A172 (cell line): ENCODE data around the gene COX7B. TPM values are rescaled to one million over a fixed set of nuclear protein-coding genes. Genes with fewer than 3 reads are reported as not detected.
"Not testable (repeated sequence)": the region's sequence is repeated elsewhere in the genome, so short reads cannot be mapped to it uniquely, and the experiment has no call there.

ENCODE experiments used
- DNase-seq: peaks from one replicate; pipeline ENCODE4 v3.0.0-alpha.2; 2015; ENCODE audit warnings: low spot score
- total RNA-seq: library from RNA; depleted of rRNA; stranded (reverse); fragments of >200 nt; shearing (Covaris generic); gene quantifications from 2 replicates; pipeline ENCODE4 v1.2.3, GENCODE V29; 2014; rRNA removed

Gene COX7B
- total RNA-seq, result 721 and 828 TPM in 2 replicates

- DNase-seq, result peak; percentile 95
These were observed at the start of gene COX7B for GRCh38 chrX:77899081-77899828. COX7B (plus strand) TSS chrX:77899468; CDS start chrX:77899554, 86 bp downstream.

- DNase-seq, result no peak
These were observed 23.9 kb upstream of the COX7B start for GRCh38 chrX:77875372-77875771.

- DNase-seq, result not testable (repeated sequence)
These were observed 17.9 kb upstream of the COX7B start for GRCh38 chrX:77881418-77881817.

GRCh38 chrX:77892887-77893286, 6.4 kb upstream of the COX7B start:
- DNase-seq, result no peak

GRCh38 chrX:77893713-77894112, 5.6 kb upstream of the COX7B start:
- no peak for DNase-seq

- peak; percentile 96 for DNase-seq
These were observed 4.1 kb upstream of the COX7B start, which contains the start of gene MAGT1 for GRCh38 chrX:77894921-77895886. MAGT1 (minus strand) TSS chrX:77895435; CDS start chrX:77895410, 25 bp downstream.

- DNase-seq, result no peak
These were observed 1.4 kb downstream of the COX7B start for GRCh38 chrX:77900688-77901087.

GRCh38 chrX:77901506-77901905, 2.2 kb downstream of the COX7B start:
- no peak for DNase-seq

GRCh38 chrX:77910108-77910840, 11.0 kb downstream of the COX7B start, which contains the start of gene ATP7A:
ATP7A (plus strand) TSS chrX:77910693; CDS start chrX:77971642, 60,949 bp downstream.
- DNase-seq, result peak; percentile 83

- no peak for DNase-seq
These were observed 18.1 kb downstream of the COX7B start for GRCh38 chrX:77917294-77917933.

GRCh38 chrX:77918568-77918967, 19.3 kb downstream of the COX7B start:
- no peak for DNase-seq

GRCh38 chrX:77919370-77919769, 20.1 kb downstream of the COX7B start:
- DNase-seq, result not testable (repeated sequence)

- no peak for DNase-seq
These were observed 23.5 kb downstream of the COX7B start for GRCh38 chrX:77922787-77923186.

GRCh38 chrX:77924320-77924859, 25.1 kb downstream of the COX7B start:
- no peak for DNase-seq

- DNase-seq, result no peak
These were observed 26.5 kb downstream of the COX7B start for GRCh38 chrX:77925764-77926163.

- DNase-seq, result no peak
These were observed 31.3 kb downstream of the COX7B start for GRCh38 chrX:77930581-77930980.

GRCh38 chrX:77935886-77936285, 36.6 kb downstream of the COX7B start:
- DNase-seq, result no peak

GRCh38 chrX:77936299-77936698, 37.0 kb downstream of the COX7B start:
- no peak for DNase-seq

- peak; percentile 46 for DNase-seq
These were observed 38.0 kb downstream of the COX7B start for GRCh38 chrX:77937291-77937690.

GRCh38 chrX:77938083-77938680, 38.9 kb downstream of the COX7B start:
- no peak for DNase-seq
